ENCODE data around the gene SH2B3.
"Not testable (repeated sequence)": the region's sequence is repeated elsewhere in the genome, so short reads cannot be mapped to it uniquely, and the experiment has no call there.

Gene SH2B3

GRCh38 chr12:111405859-111406473 is at the start of gene SH2B3:
Gene SH2B3 (plus strand): TSS chr12:111405923. CDS start chr12:111418146, 12,223 bp downstream.
- DNase-seq, result peak; percentile 65 to 69

- DNase-seq, result no peak
These were observed 46.4 kb upstream of the SH2B3 start for GRCh38 chr12:111359231-111359913.

- no peak for DNase-seq
These were observed 45.8 kb upstream of the SH2B3 start for GRCh38 chr12:111359914-111360276.

- no peak for DNase-seq
These were observed 45.3 kb upstream of the SH2B3 start for GRCh38 chr12:111360325-111360930.

- DNase-seq, result no peak
These were observed 44.5 kb upstream of the SH2B3 start for GRCh38 chr12:111361073-111361716.

GRCh38 chr12:111361717-111362576 is 43.8 kb upstream of the SH2B3 start:
- DNase-seq, result no peak

- no peak for DNase-seq
These were observed 42.8 kb upstream of the SH2B3 start for GRCh38 chr12:111362687-111363475.

GRCh38 chr12:111363578-111363977 is 42.1 kb upstream of the SH2B3 start:
- DNase-seq, result no peak

- DNase-seq, result no peak
These were observed 39.6 kb upstream of the SH2B3 start for GRCh38 chr12:111366075-111366474.

GRCh38 chr12:111366583-111366982 is 39.1 kb upstream of the SH2B3 start:
- DNase-seq, result no peak

- no peak for DNase-seq
These were observed 38.0 kb upstream of the SH2B3 start for GRCh38 chr12:111367661-111368221.

GRCh38 chr12:111368291-111368787 is 37.4 kb upstream of the SH2B3 start:
- no peak for DNase-seq

GRCh38 chr12:111368788-111369495 is 36.8 kb upstream of the SH2B3 start, which contains the start of gene PHETA1:
Gene PHETA1 (minus strand): TSS chr12:111369095. CDS start chr12:111363427, 5,668 bp downstream.
- peak; percentile 64 to 75 for DNase-seq

GRCh38 chr12:111369496-111370220 is 36.1 kb upstream of the SH2B3 start:
- no peak for DNase-seq

GRCh38 chr12:111373231-111373630 is 32.5 kb upstream of the SH2B3 start:
- not testable (repeated sequence) for DNase-seq

GRCh38 chr12:111377440-111377839 is 28.3 kb upstream of the SH2B3 start:
- DNase-seq, result no peak

GRCh38 chr12:111379942-111380554 is 25.7 kb upstream of the SH2B3 start:
- DNase-seq, result no peak

GRCh38 chr12:111384596-111384995 is 21.1 kb upstream of the SH2B3 start:
- no peak for DNase-seq

- no peak for DNase-seq
These were observed 18.8 kb upstream of the SH2B3 start for GRCh38 chr12:111386885-111387284.
